K562 (cell line): ENCODE data around the gene ACBD6. TPM values are rescaled to one million over a fixed set of nuclear protein-coding genes. Genes with fewer than 3 reads are reported as not detected.

Experiments
- ADNP ChIP-seq: fragments of 200-800 bp; sonication (Bioruptor generic); IDR thresholded peaks from 2 replicates; pipeline ENCODE4 v1.6.1; 2016; ENCODE audit warnings: missing genetic modification characterization, missing compliant biosample characterization
- CBFA2T3 ChIP-seq: fragments of 450-650 bp; IDR thresholded peaks from 2 replicates; pipeline ENCODE4 v1.6.1; 2017
- CBFB ChIP-seq: sonication (generic); formaldehyde crosslinking; IDR thresholded peaks from 2 replicates; pipeline ENCODE4 v1.4.0; 2020; ENCODE audit warnings: mild to moderate bottlenecking, missing genetic modification reagents
- CCAR2 ChIP-seq: fragments of 200-400 bp; formaldehyde crosslinking; IDR thresholded peaks from 2 replicates; pipeline ENCODE4 v1.6.1; 2017; ENCODE audit warnings: mild to moderate bottlenecking, low read depth, low read length
- DACH1 ChIP-seq: fragments of 450-650 bp; IDR thresholded peaks from 2 replicates; pipeline ENCODE4 v1.6.1; 2018; ENCODE audit not compliant: partially characterized antibody
- FIP1L1 ChIP-seq: fragments of 200-400 bp; formaldehyde crosslinking; IDR thresholded peaks from 2 replicates; pipeline ENCODE4 v1.6.1; 2018; ENCODE audit warnings: mild to moderate bottlenecking, low read depth, low read length; ENCODE audit not compliant: poor library complexity, severe bottlenecking
- IFI16 ChIP-seq: fragments of 250-450 bp; sonication (Bioruptor Pico); IDR thresholded peaks from 2 replicates; pipeline ENCODE4 v2.1.2; 2022; ENCODE audit warnings: mild to moderate bottlenecking, inconsistent platforms
- JUNB ChIP-seq: fragments of 450-650 bp; formaldehyde crosslinking; conservative IDR thresholded peaks from 2 replicates; pipeline ENCODE4 v1.4.0; 2020; ENCODE audit warnings: mild to moderate bottlenecking
- LCOR ChIP-seq: sonication (generic); formaldehyde crosslinking; IDR thresholded peaks from 2 replicates; pipeline ENCODE4 v1.8.0; 2022; ENCODE audit warnings: mild to moderate bottlenecking, missing genetic modification reagents
- MAX ChIP-seq: sonication (generic); formaldehyde crosslinking; IDR thresholded peaks from 2 replicates; pipeline ENCODE4 v1.9.0; 2022; ENCODE audit warnings: mild to moderate bottlenecking, missing genetic modification reagents
- MBD1 ChIP-seq: fragments of 250-450 bp; sonication (Bioruptor Pico); IDR thresholded peaks from 2 replicates; pipeline ENCODE4 v1.8.0; 2022; ENCODE audit warnings: inconsistent platforms
- MECOM ChIP-seq: fragments of 250-450 bp; sonication (Bioruptor Pico); IDR thresholded peaks from 2 replicates; pipeline ENCODE4 v1.8.0; 2022; ENCODE audit warnings: inconsistent platforms
- MIER1 ChIP-seq: fragments of 450-650 bp; IDR thresholded peaks from 2 replicates; pipeline ENCODE4 v1.6.1; 2016; ENCODE audit warnings: antibody characterized with exemption, mild to moderate bottlenecking, low read depth
- MLX ChIP-seq, 2 experiments: fragments of 450-650 bp in 1 of 2; sonication (generic) in 1 of 2; formaldehyde crosslinking; conservative IDR thresholded peaks; 2 replicates each; pipeline versions ENCODE4 v1.4.0 to v1.8.1; 2020 to 2022; ENCODE audit warnings: mild to moderate bottlenecking in 1 of 2, missing genetic modification reagents in 1 of 2
- MTF1 ChIP-seq: fragments of 250-450 bp; sonication (Bioruptor Pico); IDR thresholded peaks from 2 replicates; pipeline ENCODE4 v1.9.0; 2021; ENCODE audit warnings: moderate library complexity, mild to moderate bottlenecking, inconsistent platforms, borderline replicate concordance
- NFIC ChIP-seq: fragments of 450-650 bp; IDR thresholded peaks from 2 replicates; pipeline ENCODE4 v1.6.1; 2017; ENCODE audit warnings: mild to moderate bottlenecking, inconsistent platforms
- NR2C2 ChIP-seq, 2 experiments: fragments of 200-800 bp in 1 of 2; sonication (Bioruptor generic) in 1 of 2; sonication (generic) in 1 of 2; formaldehyde crosslinking in 1 of 2; IDR thresholded peaks; 2 replicates each; pipeline versions ENCODE4 v1.6.1 to v1.8.0; 2016 to 2022; ENCODE audit warnings: mild to moderate bottlenecking in 1 of 2, missing compliant biosample characterization in 1 of 2, missing genetic modification characterization in 1 of 2, missing genetic modification reagents in 1 of 2
- RBBP5 ChIP-seq: fragments of 200-600 bp; sonication (generic); IDR thresholded peaks from 2 replicates; pipeline ENCODE4 v1.6.1; 2012; ENCODE audit warnings: borderline replicate concordance, mild to moderate bottlenecking, low read length, control low read depth, inconsistent platforms; ENCODE audit not compliant: insufficient read depth, poor library complexity, severe bottlenecking
- YY1 ChIP-seq, 3 experiments: IDR thresholded peaks; 2 replicates each; pipeline ENCODE4 v1.6.1; 2011; ENCODE audit warnings: low read length in 2 of 3, mild to moderate bottlenecking in 2 of 3, moderate library complexity in 2 of 3, borderline replicate concordance in 1 of 3, control low read depth in 1 of 3, low read depth in 1 of 3; ENCODE audit not compliant: insufficient read depth in 3 of 3, insufficient replicate concordance in 2 of 3, control insufficient read depth in 1 of 3, insufficient read length in 1 of 3; ENCODE audit errors: extremely low read depth in 1 of 3
- ZEB2 ChIP-seq: fragments of 450-650 bp; IDR thresholded peaks from 2 replicates; pipeline ENCODE4 v1.6.1; 2016
- ZNF212 ChIP-seq: fragments of 450-650 bp; formaldehyde crosslinking; IDR thresholded peaks from 2 replicates; pipeline ENCODE4 v1.4.0; 2020; ENCODE audit warnings: mild to moderate bottlenecking
- ZNF282 ChIP-seq: sonication (generic); formaldehyde crosslinking; IDR thresholded peaks from 2 replicates; pipeline ENCODE4 v1.8.1; 2023; ENCODE audit warnings: missing genetic modification reagents
- ZNF551 ChIP-seq: fragments of 250-450 bp; sonication (Bioruptor Pico); IDR thresholded peaks from 2 replicates; pipeline ENCODE4 v1.5.0; 2021; ENCODE audit warnings: mild to moderate bottlenecking, moderate library complexity
- polyA plus RNA-seq, 8 experiments: library from polyadenylated mRNA; depleted of rRNA in 4 of 8; stranded (reverse) in 5 of 8; unstranded in 3 of 8; fragments of >200 nt; fragmentation: Nextera tagmentation in 2 of 8; fragmentation: Illumina TruSeq in 1 of 8; extraction: Ambion mirVana in 2 of 8; extraction: Trizol in 1 of 8; gene quantifications; 2 replicates each; pipeline versions ENCODE4 v1.2.1 to v1.2.3, GENCODE V29; 2011 to 2014; ENCODE audit warnings: inconsistent platforms in 1 of 8, missing spikeins in 1 of 8
- total RNA-seq, 7 experiments: library from RNA; depleted of rRNA in 6 of 7; stranded (reverse); fragments of >200 nt in 6 of 7; fragmentation: Illumina TruSeq in 2 of 7; extraction: Trizol in 2 of 7; gene quantifications; 2 replicates each; pipeline versions ENCODE4 v1.2.1 to v1.2.3, GENCODE V29; 2011 to 2021; ENCODE audit warnings: low replicate concordance in 1 of 7

ACBD6 gene
- total and polyA plus RNA-seq, 9 of the 15 experiments (the other 6 are each of a cell fraction or from before 2014, with no cell fraction given): 16.9 to 107 (median 77.7) TPM

GRCh38 chr1:180271272-180272255 lies 230.8 kb downstream of the ACBD6 start (continued):
- TF ChIP-seq MECOM (CRISPR knock-in tag) (no peak), ZNF212 (CRISPR knock-in tag) (no peak), CBFA2T3 (peak; percentile 89), LCOR (peak; percentile 63), JUNB (CRISPR knock-in tag) (no peak), YY1 (IDR thresholded peaks at IDR 0.05; ENCODE audit: borderline replicate concordance in 1 of 3, control insufficient read depth in 1 of 3, extremely low read depth in 1 of 3, insufficient read depth in 3 of 3, insufficient read length in 1 of 3, insufficient replicate concordance in 2 of 3, low read depth in 1 of 3, low read length in 2 of 3) (peak in 2 of 3 experiments; percentile 33 to 37), MIER1 (no peak), MAX (CRISPR knock-in tag) (peak; percentile 72), ZEB2 (0 out of 2 replicates have a peak, but pooled peaks have one; percentile 20), NR2C2 (CRISPR knock-in tag; IDR thresholded peaks at IDR 0.05) (peak; percentile 69), NR2C2 (tag; IDR thresholded peaks at IDR 0.05) (no peak), DACH1 (peak; percentile 37), IFI16 (CRISPR knock-in tag) (no peak), ADNP (tag) (no peak), NFIC (peak; percentile 27; the same call in 1 of the 2 replicates), MLX (CRISPR knock-in tag; conservative IDR thresholded peaks at IDR 0.05) (no peak), ZNF551 (CRISPR knock-in tag) (no peak), RBBP5 (peak; percentile 9), FIP1L1 (no peak), MBD1 (CRISPR knock-in tag) (no peak), CBFB (CRISPR knock-in tag) (0 out of 2 replicates have a peak, but pooled peaks have one; percentile 13), MTF1 (CRISPR knock-in tag) (no peak), CCAR2 (no peak), ZNF282 (CRISPR knock-in tag) (no peak)
